Tibial artery (tissue), 4 donors: ENCODE results near the gene ADARB2.
"Not testable (repeated sequence)": the region's sequence is repeated elsewhere in the genome, so short reads cannot be mapped to it uniquely, and the experiment has no call there.

Experiments
- DNase-seq, 2 donors: peaks; one replicate each; pipeline ENCODE4 v3.0.0-alpha.2; 2019
- H3K27ac ChIP-seq, 2 donors: fragments of 200-600 bp; sonication (generic) in 1 of 2; 1 replicate in 1 of 2; 2 replicates in 1 of 2; pipeline ENCODE4 v1.5.1; 2018 to 2019; ENCODE audit warnings: mild to moderate bottlenecking in 1 of 2
- H3K27me3 ChIP-seq, 2 donors: fragments of 200-600 bp; sonication (generic) in 1 of 2; one replicate each; pipeline versions ENCODE4 v1.5.1 to v1.6.0; 2016 to 2019
- H3K36me3 ChIP-seq, 3 donors: fragments of 200-600 bp; sonication (generic) in 2 of 3; one replicate each; pipeline ENCODE4 v1.5.1; 2016 to 2019; ENCODE audit warnings: mild to moderate bottlenecking in 2 of 3
- H3K4me1 ChIP-seq, 4 donors: fragments of 200-600 bp; sonication (generic) in 2 of 4; 1 replicate in 3 of 4; 2 replicates in 1 of 4; pipeline ENCODE4 v1.5.1; 2016 to 2019
- H3K4me3 ChIP-seq, 2 donors: fragments of 200-600 bp; sonication (generic) in 1 of 2; 1 replicate in 1 of 2; 2 replicates in 1 of 2; pipeline ENCODE4 v1.5.1; 2018 to 2019; ENCODE audit warnings: mild to moderate bottlenecking in 2 of 2
- H3K9me3 ChIP-seq, 3 donors: fragments of 200-600 bp; sonication (generic) in 1 of 3; one replicate each; pipeline ENCODE4 v1.5.1; 2016 to 2019
- intact Hi-C: fragments of 100-400 bp; cut with DNase I; formaldehyde crosslinking; loops from one replicate; pipeline ENCODE4 v1.15.0; 2023; ENCODE audit warnings: low total_unique reads
- TF ChIP-seq, protein P1 (sequence below), 2 experiments: fragments of 200-600 bp in 1 of 2; fragments of 450-650 bp in 1 of 2; IDR thresholded peaks; one replicate each; pipeline ENCODE4 v1.5.1; 2017 to 2019; ENCODE audit warnings: antibody characterized with exemption in 2 of 2, mild to moderate bottlenecking in 1 of 2, moderate library complexity in 1 of 2

ADARB2 gene

DNA sequence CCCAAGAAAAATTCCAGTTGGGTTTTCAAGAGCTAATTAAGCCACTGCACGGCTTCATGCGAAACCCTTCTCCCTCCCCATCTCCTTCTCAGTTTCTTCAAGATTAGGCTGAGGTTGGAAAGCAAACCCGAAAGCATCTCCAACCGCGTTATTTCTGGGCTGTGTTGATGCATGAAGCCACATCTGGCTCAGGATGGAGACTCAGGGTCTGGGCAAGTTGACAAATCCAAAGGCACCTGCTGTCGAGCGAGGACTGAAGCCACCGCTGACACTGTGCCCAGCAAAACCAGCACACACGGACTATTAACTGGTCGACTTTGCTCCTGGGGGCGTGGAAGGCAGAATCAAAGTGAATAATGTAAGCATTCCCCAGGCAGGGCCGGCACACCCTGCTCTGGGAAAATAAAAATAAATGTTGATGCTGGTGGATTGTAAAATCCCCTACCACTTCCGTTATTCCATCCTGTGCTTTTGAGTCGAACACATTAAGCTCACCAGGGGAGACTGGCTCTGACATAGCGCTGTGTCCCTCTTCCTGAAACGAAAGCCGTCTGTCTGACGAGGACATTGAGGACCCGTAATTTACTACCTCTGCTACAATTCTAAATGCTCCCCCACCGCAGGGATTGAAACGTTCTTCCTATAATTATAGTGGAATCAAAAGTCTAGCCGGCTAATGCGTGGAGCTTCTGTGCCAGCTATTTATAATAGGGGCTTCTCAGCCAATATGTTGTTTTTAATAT lies 269.8 kb downstream of the ADARB2 start:
- Histone ChIP-seq H3K27ac (no peak overlapping the region), H3K4me1 (peaks cover 0 to 9% (median 0%) of the 10 kb centered on the region in 4 donors), H3K9me3 (no peaks in the 10 kb centered on the region), H3K27me3 (peaks cover 0 to 10% of the 10 kb centered on the region in 2 donors), H3K36me3 (no peaks in the 10 kb centered on the region), H3K4me3 (no peak overlapping the region)
- TF ChIP-seq, protein P1, sequence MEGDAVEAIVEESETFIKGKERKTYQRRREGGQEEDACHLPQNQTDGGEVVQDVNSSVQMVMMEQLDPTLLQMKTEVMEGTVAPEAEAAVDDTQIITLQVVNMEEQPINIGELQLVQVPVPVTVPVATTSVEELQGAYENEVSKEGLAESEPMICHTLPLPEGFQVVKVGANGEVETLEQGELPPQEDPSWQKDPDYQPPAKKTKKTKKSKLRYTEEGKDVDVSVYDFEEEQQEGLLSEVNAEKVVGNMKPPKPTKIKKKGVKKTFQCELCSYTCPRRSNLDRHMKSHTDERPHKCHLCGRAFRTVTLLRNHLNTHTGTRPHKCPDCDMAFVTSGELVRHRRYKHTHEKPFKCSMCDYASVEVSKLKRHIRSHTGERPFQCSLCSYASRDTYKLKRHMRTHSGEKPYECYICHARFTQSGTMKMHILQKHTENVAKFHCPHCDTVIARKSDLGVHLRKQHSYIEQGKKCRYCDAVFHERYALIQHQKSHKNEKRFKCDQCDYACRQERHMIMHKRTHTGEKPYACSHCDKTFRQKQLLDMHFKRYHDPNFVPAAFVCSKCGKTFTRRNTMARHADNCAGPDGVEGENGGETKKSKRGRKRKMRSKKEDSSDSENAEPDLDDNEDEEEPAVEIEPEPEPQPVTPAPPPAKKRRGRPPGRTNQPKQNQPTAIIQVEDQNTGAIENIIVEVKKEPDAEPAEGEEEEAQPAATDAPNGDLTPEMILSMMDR (IDR thresholded peaks at IDR 0.05), result no peak
- no peak for DNase-seq
- intact Hi-C loops, result no loop called here

DNA sequence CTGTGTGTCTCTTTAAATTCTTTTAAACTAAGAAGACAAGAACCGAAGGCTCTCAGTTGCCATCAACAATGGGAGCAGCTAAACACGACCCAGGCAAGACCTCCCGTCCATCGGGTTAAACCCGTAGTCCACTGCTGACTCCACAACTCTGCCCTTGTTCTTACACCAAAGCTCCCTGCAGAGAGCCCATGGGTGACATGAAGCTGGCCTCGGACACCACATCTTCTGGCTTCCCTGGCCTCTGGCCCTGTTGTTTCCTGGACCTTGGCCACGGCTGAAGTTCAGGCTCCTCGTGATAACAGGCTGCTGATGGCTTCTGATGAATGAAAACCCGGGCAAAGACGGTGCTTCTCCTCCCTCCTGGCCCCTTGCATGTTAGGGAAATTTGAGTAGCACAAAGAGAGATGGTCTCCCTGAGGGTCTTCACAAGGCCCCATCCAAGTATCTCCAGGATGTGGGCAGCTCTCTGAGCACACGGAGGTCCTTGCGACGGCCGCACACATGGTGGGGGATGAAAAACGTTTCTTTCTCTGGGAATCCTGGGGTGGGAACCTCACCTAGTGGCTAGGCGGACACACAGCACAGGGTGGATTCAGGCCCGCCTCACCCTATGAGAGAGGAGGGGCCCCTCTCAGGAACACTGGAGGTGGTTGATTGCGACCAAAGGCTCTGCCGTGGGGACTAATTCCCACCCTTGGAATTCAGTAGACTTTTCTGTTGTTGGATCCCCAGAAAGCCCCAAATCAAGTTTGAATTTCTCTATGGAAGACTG lies 271.1 kb downstream of the ADARB2 start:
- TF ChIP-seq, protein P1 (IDR thresholded peaks at IDR 0.05), result no peak
- Histone ChIP-seq H3K9me3 (no peaks in the 10 kb centered on the region), H3K36me3 (no peaks in the 10 kb centered on the region), H3K27ac (no peak overlapping the region), H3K4me3 (no peak overlapping the region), H3K4me1 (peaks cover 0 to 9% (median 0%) of the 10 kb centered on the region in 4 donors), H3K27me3 (peaks cover 0 to 10% of the 10 kb centered on the region in 2 donors)
- no peak for DNase-seq
- intact Hi-C loops, result no loop called here

DNA sequence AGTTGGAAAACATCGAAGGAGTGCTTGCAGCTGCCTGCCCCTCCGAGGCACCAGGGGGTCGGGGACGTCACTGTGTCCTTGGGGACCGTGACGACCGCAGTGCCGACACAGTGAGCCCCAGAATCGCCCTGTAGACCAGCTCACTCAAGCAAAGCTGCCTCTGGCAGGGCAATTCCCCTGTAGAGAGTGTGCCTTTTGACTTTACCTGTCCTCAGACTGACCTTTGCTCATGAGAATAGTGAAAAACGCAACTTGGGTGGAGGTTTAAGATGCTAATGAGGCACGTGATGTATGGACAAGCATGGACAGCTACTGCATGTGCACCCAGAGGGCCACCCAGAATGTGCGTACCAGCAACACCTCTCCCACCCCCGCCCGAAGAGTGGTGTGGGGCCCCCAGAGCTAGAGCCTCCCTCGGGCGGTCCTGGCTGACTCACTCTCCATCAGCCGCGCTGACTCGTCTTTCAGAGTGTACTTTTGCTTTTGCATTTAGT lies 271.9 kb downstream of the ADARB2 start:
- Histone ChIP-seq H3K4me1 (peaks cover 0 to 9% (median 0%) of the 10 kb centered on the region in 4 donors), H3K27ac (no peak overlapping the region), H3K4me3 (no peak overlapping the region), H3K36me3 (no peaks in the 10 kb centered on the region), H3K9me3 (no peaks in the 10 kb centered on the region), H3K27me3 (peaks cover 0 to 10% of the 10 kb centered on the region in 2 donors)
- intact Hi-C loops, result no loop called here
- TF ChIP-seq, protein P1 (IDR thresholded peaks at IDR 0.05), result no peak
- DNase-seq, result no peak

DNA sequence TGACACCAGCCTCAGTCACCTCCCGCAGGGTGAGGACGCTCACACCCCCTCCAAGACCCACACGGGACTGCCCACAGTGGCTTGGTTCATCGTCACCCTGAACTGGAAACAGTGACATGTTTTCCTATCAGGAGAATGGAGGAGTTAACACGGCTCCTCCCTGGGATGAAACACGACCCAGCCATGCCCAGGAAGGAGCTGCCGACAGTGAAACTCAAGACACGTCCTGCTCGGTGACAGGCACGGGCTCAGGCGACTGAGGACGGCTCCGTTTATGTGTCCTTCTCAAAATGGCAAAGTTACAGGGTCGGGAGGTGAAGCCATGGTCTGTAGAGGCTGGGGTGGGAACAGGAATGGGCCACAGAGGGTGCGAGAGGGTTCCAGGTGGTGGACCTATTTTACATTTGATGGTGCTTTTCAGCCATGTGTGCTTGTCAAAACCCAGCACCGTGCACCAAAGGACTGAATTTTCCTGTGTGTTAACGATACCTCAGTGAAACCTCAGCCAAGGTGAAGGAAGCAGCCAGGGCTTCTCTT lies 272.4 kb downstream of the ADARB2 start:
- Histone ChIP-seq H3K27ac (no peak overlapping the region), H3K9me3 (no peaks in the 10 kb centered on the region), H3K36me3 (no peaks in the 10 kb centered on the region), H3K4me1 (peaks cover 0 to 9% (median 0%) of the 10 kb centered on the region in 4 donors), H3K4me3 (no peak overlapping the region), H3K27me3 (peaks cover 0 to 10% of the 10 kb centered on the region in 2 donors)
- DNase-seq, result no peak
- TF ChIP-seq, protein P1 (IDR thresholded peaks at IDR 0.05), result no peak
- intact Hi-C loops, result no loop called here

DNA sequence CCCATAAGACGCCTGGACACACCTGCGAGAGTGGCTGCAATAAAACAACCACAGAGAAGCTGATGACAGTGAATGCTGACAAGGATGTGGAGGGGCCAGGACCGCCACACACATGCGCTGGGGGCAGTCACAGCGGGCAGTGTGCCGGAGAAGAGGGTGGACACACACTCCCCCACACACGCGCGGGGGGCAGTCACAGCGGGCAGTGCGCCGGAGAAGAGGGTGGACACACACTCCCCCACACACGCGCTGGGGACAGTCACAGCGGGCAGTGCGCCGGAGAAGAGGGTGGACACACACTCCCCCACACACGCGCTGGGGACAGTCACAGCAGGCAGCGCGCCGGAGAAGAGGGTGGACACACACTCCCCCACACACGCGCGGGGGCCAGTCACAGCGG lies 273.4 kb downstream of the ADARB2 start:
- not testable (repeated sequence) for H3K36me3 ChIP-seq, DNase-seq

More for the DNA sequence above, 273.4 kb downstream of the ADARB2 start:
- H3K4me1 ChIP-seq, H3K9me3 ChIP-seq, H3K27me3 ChIP-seq, intact Hi-C loops, H3K27ac ChIP-seq, H3K4me3 ChIP-seq: not testable (repeated sequence)
